Glomerular endothelial cell (primary cell): ENCODE results near the gene NCOA3. TPM values are rescaled to one million over a fixed set of nuclear protein-coding genes. Genes with fewer than 3 reads are reported as not detected.
"Not testable (repeated sequence)": the region's sequence is repeated elsewhere in the genome, so short reads cannot be mapped to it uniquely, and the experiment has no call there.

Source experiments
- DNase-seq: peaks from one replicate; pipeline ENCODE4 v3.0.0-alpha.2; 2011; ENCODE audit warnings: low read depth, low spot score; ENCODE audit errors: extremely low read depth
- total RNA-seq: library from RNA; depleted of rRNA; stranded (reverse); fragments of >200 nt; gene quantifications from 2 replicates; pipeline ENCODE4 v1.2.3, GENCODE V29; 2015

NCOA3 gene
- total RNA-seq, 1 donor from 2014 or later: 30.2 TPM

DNA sequence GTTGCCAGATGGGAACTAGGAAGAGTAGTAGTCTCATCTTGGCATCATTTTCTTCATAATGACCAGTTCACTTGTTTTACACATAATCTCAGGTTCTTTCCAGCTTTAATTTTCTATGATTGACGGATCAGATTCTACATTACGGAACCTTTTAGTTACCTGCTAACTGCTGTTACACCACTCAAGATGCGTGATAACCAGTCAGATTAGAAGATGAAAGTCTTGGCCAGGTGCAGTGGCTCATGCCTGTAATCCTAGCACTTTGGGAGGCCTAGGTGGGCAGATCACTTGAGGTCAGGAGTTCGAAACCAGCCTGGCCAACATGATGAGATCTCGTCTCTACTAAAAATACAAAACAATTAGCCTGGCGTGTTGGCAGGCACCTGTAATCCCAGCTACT lies 92.5 kb downstream of the NCOA3 start:
- DNase-seq: no peak

DNA sequence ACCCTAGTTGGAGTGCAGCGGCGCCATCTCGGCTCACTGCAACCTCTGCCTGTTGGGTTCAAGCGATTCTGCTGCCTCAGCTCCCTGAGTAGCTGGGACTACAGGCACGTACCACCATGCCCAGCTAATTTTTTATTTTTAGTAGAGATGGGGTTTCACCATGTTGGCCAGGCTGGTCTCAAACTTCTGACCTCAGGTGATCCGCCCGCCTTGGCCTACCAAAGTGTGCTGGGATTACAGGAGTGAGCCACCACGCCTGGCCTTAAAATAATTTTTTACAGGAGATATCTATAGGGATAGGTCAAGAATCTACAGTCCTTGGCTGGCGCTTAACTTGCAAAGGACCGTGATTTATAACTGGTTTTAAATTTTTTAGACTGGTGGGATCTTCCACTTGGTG lies 93.5 kb downstream of the NCOA3 start:
- not testable (repeated sequence) for DNase-seq

- DNase-seq: no peak
These were observed 94.4 kb downstream of the NCOA3 start for GRCh38 chr20:47596003-47596571.

GRCh38 chr20:47597090-47597489 lies 95.4 kb downstream of the NCOA3 start:
- no peak for DNase-seq

DNA sequence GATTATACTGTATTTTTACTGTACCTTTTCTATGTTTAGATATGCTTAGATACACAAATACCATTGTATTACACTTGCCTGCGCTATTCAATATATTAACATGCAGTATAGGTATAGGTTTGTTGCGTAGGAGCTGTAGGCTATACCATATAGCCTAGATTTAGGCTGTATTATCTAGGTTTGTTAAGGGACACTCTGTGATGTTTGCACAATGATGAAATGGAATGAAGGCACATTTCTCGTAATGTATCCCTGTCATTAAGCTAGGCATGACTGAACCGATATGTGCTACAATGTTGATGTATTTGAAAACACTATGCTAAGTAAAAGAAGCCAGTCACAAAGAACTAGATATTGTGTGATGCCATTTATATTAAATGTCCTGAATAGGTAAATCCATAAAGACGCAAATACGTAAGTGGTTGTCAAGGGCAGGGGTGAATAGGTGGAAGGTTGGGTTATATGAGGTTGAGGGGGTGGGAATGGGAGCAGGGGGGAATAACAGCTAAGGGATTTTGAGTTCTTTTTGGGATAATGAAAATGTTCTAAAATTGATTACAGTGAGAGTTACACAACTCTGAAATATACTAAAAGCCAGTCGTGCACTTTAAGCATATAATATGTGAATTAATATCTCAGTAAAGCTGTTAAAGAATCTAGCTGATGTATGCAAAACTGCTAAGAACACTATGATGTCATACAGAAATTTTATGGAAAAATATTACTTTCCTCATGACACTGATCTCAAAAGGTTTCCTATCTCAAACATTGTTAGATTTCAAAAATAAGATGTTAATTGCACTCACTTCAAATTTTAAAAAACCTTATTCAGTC lies 97.4 kb downstream of the NCOA3 start:
- no peak for DNase-seq

DNA sequence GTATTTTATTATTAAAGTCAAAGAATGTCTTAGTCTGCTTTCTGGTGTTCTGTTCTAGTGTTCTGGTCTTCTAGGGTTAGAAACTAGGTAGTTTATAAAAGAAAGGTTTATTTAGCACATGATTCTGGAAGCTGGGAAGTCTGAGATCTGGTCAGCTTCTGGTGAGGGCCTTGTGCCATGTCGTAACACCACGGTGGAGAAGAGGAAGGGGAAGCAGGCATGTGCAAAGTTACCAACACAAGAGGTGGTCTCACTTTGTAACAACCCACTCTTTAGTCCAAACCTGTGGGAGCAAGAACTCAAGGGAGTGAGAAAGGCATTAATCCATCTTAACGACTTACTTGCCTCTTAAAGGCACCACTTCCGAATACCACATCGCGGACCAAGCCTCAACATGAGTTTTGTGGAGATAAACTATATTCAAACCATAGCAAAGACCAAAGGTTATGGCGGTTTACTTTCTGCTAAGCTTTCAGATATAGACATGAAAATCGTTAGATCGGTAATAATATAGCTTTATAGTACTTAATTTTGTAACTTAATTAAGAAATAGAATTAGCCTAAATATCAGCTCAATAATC lies 99.4 kb downstream of the NCOA3 start:
- no peak for DNase-seq

DNA sequence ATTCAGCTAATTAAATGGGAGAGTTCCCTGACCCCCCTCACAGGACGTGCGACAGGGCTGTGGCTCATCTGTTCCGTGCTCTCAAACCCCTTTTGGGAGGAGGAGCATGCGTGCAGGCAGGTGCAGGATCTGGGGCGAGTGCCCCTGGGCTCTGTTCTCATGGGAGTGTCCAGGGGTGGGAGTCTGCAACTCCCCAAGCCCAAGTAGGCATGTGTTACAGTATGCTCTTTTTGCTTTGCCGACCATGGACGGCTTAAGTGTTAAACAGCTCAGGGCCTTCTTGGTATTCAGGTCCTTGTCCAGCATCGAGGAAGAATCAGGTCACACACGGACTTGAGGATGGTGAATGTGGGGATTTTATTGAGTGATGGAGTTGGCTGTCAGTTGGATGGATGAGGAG lies 101.6 kb downstream of the NCOA3 start:
- no peak for DNase-seq

- DNase-seq: no peak
These were observed 104.2 kb downstream of the NCOA3 start for GRCh38 chr20:47605673-47606413.

- DNase-seq: no peak
These were observed 104.8 kb downstream of the NCOA3 start for GRCh38 chr20:47606414-47606982.

- DNase-seq: no peak
These were observed 105.4 kb downstream of the NCOA3 start for GRCh38 chr20:47606983-47607613.

DNA sequence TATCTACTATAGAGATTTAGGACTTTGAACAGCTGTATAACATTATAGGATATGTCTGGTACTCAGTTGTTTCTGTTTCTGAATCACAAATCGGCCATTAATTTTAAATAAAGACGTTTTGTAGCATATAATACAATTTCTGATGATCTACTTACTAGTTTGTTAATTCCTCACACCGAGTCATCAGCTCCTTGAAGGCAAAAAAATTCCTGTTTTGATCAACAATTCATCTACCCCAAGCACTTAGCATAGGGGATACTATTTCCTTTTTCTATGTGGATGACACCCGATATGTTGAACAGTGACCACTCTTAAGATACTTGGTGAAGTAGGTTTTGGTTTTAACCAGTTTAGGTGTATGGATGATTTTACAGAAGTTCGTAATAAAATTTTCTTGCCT lies 107.3 kb downstream of the NCOA3 start:
- DNase-seq: no peak

DNA sequence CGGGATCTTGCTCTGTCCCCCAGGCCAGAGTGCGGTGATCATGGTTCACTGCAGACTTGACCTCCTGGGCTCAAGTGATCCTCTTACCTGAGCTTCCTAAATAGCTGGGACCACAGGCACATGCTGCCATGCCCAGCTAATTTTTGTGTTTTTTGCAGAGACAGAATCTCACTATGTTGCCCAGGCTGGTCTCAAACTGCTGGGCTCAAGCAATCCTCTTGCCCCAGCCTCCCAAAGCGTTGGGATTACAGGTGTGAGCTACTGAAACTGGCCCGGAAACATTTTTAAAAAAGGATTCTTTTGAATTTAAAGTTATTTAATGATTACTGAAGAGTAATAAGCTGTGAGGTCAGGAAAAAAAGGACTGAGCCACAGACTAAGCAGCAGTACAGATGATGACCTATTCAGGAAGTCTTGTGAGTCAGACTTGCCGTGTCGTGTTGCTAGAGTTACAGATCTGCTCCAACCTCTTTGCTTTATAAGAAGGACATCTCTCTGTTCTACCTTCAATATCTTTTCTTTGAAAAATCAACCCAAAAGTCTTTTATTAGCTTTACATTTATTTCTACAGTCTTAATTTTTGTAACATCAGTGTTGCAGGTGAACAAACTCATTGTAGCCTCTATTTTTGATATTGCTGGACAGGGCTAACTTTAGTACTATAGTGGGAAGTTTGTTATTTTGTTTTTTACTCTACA lies 108.7 kb downstream of the NCOA3 start:
- DNase-seq: peak; percentile 82

GRCh38 chr20:47610945-47611250 lies 109.2 kb downstream of the NCOA3 start:
- no peak for DNase-seq

GRCh38 chr20:47611785-47612184 lies 110.1 kb downstream of the NCOA3 start:
- no peak for DNase-seq

DNA sequence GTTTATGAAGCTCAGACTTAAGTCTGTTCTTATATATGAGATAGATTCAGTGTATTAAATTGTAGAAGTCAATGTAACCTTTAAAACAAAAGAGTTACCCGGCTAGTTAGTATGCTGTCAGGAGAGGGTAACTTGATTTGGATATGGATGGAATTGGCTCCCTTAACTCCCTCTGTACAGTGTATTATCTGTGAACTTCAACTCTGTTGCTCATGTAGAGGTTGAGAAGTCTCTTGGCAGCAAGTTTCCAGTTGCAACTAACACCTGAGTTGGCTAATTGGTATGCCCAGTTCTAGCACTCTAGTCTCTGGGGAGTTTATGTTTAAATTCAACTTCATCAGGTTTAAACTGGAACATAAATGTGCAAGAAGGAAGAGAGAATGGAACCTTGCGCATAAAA lies 111.0 kb downstream of the NCOA3 start:
- no peak for DNase-seq

- DNase-seq: no peak
These were observed 113.1 kb downstream of the NCOA3 start for GRCh38 chr20:47614703-47615309.

GRCh38 chr20:47618479-47618878 lies 116.8 kb downstream of the NCOA3 start:
- no peak for DNase-seq

GRCh38 chr20:47620808-47621805 lies 119.4 kb downstream of the NCOA3 start:
- DNase-seq: peak; percentile 52
